ENCODE measurements around the gene PTP4A1.

GRCh38 chr6:63525186-63525878 is 46.9 kb upstream of the PTP4A1 start:
- TF ChIP-seq EZH2 (IDR thresholded peaks at IDR 0.05) = no peak
- TF ChIP-seq POLR2AphosphoS5 (IDR thresholded peaks at IDR 0.05; ENCODE audit: borderline replicate concordance, low read depth, low read length) = no peak
